GM18498 (cell line): ENCODE results near the gene ELMO1.

Experiments used
- ATAC-seq: cut with Tn5 transposase; IDR thresholded peaks from one replicate; pipeline ENCODE4 v1.9.1; 2021; ENCODE audit warnings: mild to moderate bottlenecking, moderate library complexity; ENCODE audit not compliant: unreplicated experiment

The ELMO1 gene

DNA sequence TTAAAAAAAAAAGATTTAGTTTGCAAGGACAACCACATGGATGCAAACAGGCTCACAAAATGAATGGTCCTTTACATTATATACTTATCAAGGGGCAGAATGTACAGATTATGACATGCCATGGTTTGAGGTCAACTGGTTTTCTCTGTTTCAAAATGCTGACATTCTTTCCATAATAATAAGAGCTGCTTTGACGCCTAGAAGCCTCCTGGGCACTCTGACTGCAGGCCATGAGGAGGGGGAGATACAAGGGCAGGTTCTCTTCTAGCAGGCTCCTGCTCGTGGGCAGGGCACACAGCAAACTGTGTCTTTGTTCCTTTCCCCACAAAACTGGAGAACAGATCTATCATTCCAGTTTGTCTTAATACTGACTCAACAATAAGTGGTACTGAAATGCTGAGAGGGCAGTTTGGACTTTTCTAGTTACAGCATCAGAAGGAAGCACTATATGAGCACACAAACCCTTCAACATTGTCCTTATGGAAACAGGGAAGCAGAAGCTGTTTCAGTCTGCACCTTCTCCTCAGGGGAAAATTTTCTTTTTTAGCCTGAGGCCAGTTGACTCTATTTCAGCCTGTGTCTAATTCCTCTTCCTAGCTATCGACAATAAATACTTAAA, 409.4 kb downstream of the ELMO1 start:
- ATAC-seq = no peak

DNA sequence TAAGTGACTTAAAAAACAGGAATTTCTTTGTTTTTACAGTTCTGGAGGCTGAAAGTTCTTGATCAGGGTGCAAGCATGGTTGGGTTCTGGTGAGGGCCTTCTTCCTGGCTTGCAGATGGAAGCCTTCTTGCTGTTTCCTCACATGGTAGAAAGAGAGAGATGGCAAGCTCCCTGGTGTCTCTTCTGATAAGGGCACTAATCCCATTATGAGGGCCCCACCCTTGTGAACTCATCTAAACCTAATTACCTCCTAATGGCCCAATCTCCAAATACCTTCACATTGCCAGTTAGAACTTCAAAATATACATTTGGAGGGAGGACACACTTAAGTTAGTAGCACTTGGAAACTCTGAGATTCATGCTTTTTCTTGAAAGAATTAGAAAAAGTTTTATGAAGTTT, 410.0 kb downstream of the ELMO1 start:
- ATAC-seq = no peak

DNA sequence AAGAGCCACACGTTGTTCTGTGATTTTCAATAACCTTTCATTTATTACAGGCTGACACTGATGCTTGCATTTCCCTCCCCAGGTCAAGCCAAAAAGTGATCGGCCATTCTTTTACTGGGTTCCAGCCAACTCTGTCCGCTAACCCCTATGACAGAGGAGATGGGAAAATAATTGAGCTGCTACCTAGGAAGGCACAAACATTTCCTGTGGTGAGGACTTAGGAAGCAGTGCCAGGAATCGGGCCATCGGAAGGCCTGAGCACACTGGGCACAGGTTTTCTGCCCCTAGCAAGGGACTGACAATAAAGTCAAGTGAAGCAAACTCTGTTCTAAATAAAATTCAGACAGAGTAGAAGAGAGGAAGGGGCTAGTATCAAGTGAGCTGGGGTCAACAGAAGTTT, 411.4 kb downstream of the ELMO1 start:
- ATAC-seq = no peak

DNA sequence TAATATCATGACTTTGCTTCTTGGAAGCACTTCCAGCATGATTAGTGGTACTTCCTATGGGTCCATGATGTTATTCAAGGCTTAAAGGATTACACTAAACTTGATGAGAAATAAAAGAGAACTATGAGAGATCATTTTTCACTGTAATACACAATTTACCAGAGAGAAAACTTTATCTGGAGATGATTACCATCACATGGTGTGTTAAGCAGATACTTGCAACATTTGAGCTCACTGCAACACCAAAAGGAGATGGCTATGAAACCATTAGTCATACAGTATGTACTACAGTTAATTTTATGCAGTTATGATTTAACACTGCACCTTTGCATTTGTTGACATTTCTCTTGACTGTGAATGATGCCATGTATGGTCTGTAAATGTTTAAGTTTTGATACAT, 413.0 kb downstream of the ELMO1 start:
- no peak for ATAC-seq

DNA sequence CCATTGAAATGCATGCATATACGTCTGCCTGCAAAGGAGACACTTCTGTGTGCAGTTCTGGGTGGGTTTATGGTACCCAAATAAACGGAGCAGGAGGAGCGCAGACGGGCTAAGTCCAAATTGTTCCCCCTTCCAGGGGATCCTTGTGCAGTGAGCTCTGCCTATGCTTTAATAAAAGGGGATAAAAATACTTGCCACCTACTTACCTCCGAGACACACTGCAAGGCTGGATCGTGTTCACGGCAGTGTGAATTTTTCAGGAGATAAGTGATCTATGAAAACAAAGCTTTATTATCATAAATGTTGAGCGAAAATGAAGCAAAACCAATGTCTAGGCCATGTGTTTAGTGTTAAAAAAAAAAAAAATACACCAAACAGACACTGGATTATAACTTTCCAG, 415.5 kb downstream of the ELMO1 start:
- ATAC-seq = no peak

DNA sequence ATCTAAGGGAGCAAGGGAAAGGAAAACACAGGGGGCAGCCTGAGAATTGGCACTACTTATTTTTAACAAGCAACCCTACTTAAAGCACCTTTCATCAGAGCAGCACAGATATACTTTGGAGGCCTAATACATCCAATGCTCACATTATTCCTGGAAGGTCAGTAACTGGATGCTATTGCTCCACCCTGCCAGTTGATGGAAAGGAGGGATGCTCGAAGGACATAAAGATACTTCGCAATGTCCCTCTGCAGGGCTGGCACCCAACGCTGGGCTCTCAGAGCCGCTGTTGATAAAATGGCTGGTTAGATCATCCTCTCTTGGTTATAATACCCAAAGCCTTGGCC, 416.4 kb downstream of the ELMO1 start:
- no peak for ATAC-seq

DNA sequence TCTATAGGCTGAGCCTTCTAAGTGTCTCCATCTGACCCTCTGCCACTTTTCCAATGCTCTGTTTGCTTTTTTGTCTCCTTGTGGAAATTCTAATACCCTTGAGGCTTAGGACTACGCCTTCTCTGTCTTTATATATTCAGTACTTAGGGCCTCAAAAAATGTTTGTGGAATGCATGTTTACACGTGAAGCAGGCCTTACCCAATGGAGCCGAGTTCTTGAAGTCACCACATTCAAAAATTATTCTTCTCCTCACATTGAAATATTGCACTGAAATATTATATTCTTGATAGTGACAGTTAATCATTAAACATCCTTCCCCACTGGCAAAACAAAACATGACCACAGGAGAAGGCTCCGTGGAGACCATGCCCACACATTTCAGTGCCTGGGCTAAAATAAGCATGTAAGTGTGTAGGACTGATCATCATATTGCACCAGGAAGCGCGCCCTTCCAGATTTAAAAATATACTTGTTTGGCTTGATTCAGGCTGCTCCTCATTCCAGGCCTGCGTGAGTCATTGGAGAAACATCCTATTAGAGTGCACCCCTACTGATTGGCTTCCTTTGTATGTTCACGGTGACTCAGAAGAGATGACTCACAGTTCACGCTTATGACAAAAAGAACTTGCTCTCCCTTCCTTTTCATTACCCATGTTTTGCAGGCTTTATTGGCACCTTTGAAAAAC, 416.9 kb downstream of the ELMO1 start:
- no peak for ATAC-seq

DNA sequence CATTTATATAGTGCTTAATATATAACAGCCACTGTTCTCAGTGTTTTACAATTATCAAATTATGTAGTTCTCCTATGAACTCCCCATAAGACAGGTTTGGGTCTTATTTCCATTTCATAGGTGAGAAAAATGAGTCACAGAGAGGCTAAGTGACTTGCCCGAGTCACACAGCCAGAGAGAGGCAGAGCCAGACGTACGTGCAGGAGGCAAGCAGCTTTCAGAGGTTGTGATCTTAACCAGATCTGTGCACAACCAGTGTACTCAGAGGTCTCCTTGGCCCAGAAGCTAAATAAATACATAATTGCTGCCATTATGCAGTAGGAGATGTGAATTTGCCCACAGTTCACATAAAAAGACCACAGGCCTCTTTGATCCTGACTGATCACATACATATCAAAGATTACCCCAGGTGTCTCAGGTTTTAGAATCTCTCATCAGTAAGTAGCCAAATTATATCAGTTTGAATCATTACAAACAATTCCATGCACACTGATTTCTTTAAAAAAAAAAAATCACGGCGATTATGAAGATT, 419.7 kb downstream of the ELMO1 start:
- no peak for ATAC-seq

DNA sequence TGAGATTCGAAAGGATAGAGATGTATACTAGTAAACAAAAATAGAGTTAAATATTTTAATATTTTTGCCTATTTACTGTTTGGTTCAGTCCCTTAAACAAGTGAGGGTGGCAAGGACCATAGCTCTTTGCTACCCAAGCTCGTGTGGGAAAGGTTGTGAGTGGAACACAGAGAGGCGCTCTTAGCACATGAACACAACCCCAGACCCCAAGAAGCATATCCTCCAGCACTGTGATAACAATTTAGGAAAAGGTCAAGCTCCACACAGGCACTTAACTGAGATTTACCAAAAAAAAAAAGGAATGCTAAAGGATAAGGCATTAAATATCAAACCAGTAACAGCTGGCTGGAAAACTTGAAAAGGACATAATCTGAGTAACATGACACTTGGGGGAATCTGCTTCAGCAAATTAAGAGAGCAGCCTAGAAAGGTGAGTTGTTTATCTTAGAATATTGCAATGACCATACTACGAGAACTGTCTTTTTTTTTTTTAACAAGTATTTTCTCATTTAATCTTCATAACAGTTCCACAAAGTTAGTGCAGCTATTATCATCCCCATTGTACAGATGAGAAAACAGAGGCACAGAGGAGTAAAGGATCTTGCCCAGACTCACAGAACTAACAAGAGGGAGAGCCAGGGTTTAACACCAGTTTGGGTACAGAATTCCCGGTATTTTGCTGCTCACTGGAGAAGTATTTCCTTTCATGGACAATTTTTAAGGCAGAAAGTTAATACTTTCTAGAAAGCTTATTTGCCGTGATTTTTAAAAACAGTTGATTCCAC, 420.9 kb downstream of the ELMO1 start:
- no peak for ATAC-seq

DNA sequence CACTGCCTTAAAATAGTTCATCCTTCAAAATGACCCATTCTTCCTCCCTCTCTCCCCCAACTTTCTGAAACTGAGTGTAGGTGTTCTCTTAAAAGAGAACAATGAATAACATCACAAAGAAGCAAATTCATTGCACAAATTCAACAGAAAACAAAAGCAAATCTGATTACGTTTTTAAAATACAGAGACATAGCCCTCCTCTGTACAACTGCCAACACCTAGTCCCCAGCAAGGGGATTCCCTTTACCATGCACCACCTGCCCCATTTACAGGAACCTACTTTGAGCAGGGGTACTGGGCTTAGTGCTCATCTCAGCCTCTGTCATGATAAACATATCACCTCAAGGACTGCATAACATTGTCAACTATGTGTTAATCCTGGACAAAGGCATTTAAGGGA, 421.6 kb downstream of the ELMO1 start:
- ATAC-seq = no peak

DNA sequence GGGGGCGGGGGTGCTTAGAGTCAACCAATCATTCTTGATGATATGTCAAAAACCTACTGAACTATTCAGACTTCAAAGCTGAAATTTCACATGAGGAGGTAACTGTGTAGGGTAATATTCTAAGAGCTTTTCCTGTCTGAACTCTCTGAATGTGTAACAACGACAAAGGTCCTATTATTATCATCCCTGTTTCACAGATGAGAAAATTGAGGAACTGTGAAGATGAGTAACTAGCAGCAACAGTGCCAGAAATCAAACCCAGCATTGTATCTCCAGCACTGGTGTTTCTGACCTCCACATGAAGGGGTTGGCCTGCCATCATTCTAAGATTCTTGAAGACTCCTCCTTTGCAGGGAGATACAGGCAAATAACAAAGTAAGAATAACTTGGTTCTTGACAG, 429.7 kb downstream of the ELMO1 start:
- ATAC-seq = no peak

DNA sequence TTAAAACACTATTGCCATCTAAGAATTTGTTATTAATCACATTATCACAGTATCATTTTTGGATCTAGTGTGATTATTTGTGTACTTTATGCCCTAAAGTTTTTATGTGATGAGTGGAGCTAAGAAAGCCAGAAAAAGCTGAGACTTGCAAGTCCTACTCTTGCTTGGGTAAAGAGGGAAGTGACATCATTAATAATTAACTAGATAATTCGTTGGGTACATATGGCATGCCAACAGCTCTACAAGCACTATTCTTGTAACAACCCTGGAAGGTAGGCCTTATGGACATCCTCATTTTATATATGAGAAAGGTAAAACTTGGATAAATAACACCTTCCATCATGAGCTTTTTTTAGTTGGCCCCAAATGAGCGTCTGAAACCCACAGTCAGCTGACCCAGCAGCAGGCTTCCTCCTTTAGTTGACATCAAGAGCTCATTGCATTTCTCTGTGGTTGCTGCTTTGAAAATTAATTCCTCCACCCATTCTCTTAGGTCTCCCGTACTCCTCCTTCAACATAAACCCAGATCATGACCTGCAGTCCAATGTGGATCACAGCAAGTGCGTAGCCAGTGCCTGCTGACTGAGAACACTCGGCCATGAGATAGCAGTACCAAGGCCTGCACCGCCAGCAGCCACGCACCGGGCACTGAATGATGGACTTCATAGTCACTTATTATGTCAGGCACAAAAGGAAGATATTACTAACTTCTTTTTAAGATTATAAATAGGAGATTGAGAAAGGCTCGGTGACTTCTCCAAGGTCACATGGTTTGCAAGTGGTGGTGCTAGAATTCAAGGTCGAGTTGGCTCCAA, 432.4 kb downstream of the ELMO1 start:
- ATAC-seq = no peak

DNA sequence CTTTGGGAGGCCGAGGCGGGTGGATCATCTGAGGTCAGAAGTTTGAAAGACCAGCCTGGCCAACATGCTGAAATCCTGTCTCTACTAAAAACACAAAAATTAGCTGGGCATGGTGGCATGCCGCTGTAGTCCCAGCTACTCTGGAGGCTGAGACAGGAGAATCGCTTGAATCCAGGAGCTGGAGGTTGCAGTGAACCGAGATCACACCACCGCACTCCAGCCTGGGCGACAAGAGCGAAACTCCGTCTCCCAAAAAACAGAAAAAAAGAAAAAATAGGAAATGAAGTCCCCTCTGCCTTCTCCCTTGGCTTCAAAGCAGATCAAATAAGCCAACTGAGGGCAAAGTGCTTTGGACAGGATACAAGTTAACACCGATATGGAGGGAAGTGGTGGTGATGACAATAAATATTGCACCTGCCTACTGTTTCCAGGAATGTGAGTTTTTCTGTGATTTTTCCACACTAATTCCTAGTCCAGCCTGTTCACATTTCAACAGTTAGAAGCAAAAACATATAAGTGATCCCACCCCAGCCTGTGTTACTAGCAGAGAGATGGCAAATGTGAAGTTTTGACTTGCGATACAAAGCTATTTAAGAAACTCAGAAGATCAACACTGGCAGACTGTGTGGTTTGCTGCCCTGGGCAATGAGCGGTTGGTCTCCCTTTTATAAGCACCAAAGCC, 433.2 kb downstream of the ELMO1 start:
- no peak for ATAC-seq

DNA sequence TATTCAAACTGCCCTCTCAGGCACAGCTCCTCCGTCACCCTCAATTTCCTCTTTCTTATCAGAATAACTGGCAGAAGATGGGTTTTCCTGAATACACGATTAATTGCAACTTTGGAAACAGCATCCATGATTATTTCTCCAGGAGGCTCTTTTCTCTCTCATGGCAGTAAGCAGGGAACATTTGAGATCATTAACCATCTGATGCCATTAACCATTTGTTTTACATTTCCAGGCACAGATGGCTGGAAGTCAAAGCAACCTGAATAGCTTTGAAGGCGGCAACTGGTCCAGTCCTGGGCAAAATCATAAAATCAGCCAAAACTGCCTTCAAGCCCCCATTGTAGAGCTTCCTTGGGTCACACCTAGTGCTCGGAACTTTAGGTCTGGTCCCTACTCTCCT, 434.9 kb downstream of the ELMO1 start:
- no peak for ATAC-seq

DNA sequence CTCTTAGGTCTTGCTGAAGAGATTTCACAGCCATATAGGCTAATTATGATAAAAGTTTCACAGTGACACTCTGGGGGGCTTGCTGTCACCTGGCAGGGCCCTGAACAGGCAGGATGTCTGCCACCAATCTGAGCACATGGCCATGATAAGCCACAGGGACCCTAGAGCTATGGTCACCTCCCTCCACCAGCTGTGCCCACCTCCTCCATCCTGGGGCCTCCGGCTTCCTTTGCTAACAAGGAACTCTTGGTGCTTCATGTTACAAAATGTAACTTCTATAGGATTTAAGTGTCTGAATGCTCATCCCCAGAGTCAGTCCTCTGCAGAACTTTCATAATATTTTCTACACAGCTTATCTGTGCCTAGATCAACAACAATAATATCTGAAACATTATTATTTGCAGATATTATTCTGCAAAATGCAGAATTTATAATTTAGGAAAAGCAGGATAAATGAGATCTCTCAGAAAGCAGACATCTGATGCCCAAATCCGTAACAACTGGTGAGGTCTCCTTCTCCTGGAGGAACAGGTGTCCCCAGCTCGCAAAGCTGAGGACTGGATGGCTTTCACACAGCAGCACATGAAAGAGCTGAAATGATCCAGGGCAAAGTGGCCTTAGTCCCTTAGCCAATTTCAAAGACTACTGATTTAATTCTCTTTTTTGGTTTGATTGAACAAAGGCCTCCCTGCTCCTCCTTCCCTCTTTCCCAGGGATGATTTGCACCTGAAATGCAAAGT, 437.3 kb downstream of the ELMO1 start:
- ATAC-seq = no peak

DNA sequence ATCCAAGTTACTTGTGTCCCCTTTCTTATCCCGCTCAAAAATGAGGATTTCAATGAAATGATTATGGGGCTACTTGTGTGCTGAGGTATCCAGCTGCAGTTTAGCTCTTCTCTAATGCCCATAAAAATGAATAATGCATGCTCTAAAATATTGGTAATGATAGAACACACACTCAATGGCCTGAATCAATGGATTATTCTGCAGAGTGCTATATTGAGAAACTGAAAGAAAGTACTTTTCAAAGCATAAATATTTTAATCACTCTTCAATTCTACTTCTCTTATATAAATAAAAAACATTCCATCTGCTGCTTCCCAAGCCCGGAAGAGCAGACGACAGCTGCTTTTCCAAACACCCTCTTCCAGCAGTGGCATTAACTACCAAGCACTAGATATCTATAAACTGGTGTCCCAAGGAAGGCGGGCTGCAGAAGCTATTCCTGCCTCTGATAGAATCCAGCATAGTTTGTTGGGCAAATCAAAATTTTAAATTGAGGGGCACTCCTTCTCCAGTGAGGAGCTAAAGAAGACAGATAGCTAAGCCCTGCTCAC, 439.5 kb downstream of the ELMO1 start:
- no peak for ATAC-seq

DNA sequence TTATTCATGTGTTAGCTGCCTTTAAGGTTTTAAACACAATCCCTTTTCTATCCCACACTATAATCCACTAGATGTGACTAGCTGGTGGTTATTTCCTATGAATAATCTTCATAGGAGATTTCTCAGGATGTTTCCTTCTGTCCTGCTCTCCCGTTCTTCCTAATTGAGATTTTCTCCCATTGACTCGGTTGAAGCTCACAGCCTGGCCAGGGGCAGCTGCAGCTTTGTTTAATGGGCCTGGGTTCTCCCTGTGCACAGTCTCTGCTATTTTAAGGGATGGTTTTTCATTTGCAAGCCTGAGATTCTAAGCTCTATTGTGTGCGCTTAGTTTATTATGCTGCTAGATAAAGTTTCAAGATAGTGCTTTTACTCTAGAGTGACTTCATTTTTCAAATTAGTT, 441.0 kb downstream of the ELMO1 start:
- no peak for ATAC-seq

DNA sequence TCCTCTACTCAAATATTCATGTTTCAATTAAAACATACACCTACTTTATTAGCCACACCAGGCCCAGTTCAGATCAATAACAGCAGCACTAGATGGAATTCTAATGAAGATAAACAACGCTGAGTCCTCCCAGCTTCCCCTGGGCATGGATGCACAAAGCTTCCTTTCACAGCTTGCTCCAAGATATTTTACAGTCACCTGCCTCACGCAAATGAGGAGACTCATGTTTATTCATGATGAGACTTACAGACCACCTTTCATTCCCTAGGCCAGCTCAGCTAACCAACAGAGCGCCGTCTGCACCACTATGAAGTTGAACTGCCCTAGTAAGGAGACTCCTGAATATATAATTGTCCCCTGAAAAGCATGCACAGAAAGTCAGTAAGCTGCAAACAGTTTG, 441.4 kb downstream of the ELMO1 start:
- ATAC-seq = no peak

DNA sequence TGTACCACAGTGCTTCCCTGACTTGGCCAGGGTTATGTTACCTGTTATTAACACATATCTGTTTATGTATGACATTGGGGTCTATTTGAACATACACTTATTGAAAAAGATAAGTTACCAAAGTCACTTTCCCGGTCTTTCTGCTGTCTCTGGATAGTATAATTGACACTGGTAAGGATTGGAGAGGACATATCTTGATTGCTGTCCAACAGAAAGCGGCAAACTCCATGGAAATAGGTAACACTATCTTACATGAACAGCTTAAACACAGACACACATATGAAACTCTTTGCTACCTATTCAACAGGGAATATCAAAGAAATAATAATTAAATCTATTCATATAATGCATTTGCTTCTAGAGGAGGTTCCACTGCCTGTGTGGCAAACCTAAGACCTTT, 441.9 kb downstream of the ELMO1 start:
- ATAC-seq = no peak

DNA sequence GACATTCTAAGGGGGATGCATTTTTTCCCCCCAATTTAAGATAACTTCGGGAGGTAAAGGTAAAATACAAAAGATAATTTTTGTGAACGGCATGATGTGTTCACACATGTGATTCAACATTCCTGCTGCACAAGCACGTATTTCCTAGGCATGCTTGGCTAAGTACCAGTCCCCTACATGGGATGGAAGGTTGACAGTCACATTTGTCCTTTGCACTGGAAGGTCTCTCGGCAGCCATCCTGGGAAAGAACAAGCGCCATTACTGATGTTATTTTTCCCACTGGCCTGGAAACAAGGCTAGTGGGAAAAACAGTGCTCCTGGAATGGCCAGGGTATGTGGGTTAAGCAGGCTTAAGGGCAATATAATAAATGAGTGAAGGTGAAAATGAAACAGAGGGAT, 448.2 kb downstream of the ELMO1 start:
- ATAC-seq = no peak
